SK-N-SH treated with all-trans-retinoic acid at 6 μM for 48 hours (cell line): ENCODE data around the gene KMT2D.

Experiments
- ATAC-seq: fragments of 200-7000 bp; cut with Tn5 transposase; 3 replicates; pipeline ENCODE4 v1.9.1; 2020; ENCODE audit warnings: mild to moderate bottlenecking, moderate library complexity
- ARNTL ChIP-seq: fragments of 450-650 bp; formaldehyde crosslinking; IDR thresholded peaks from 2 replicates; pipeline ENCODE4 v1.5.0; 2020; ENCODE audit warnings: low read depth, mild to moderate bottlenecking, moderate library complexity, borderline replicate concordance
- CREB5 ChIP-seq: fragments of 250-450 bp; sonication (Bioruptor Pico); IDR thresholded peaks from 2 replicates; pipeline ENCODE4 v1.5.1; 2020; ENCODE audit warnings: low read depth, mild to moderate bottlenecking, moderate library complexity
- CSDC2 ChIP-seq: fragments of 250-450 bp; sonication (Bioruptor Pico); IDR thresholded peaks from 2 replicates; pipeline ENCODE4 v1.5.0; 2020; ENCODE audit warnings: mild to moderate bottlenecking, moderate library complexity
- CSRNP3 ChIP-seq: fragments of 250-450 bp; sonication (Bioruptor Pico); IDR thresholded peaks from 2 replicates; pipeline ENCODE4 v1.5.1; 2021; ENCODE audit warnings: mild to moderate bottlenecking, moderate library complexity
- ESRRG ChIP-seq: fragments of 250-450 bp; sonication (Bioruptor Pico); IDR thresholded peaks from 2 replicates; pipeline ENCODE4 v1.6.1; 2021; ENCODE audit warnings: mild to moderate bottlenecking
- GLIS3 ChIP-seq: fragments of 250-450 bp; sonication (Bioruptor Pico); IDR thresholded peaks from 2 replicates; pipeline ENCODE4 v1.5.0; 2020; ENCODE audit warnings: mild to moderate bottlenecking, moderate library complexity
- ISL1 ChIP-seq: fragments of 250-450 bp; sonication (Bioruptor Pico); IDR thresholded peaks from 2 replicates; pipeline ENCODE4 v2.1.2; 2022; ENCODE audit warnings: mild to moderate bottlenecking, moderate library complexity
- OSR1 ChIP-seq: fragments of 250-450 bp; sonication (Bioruptor Pico); IDR thresholded peaks from 2 replicates; pipeline ENCODE4 v1.8.0; 2022; ENCODE audit warnings: moderate library complexity, mild to moderate bottlenecking, inconsistent platforms
- PATZ1 ChIP-seq: fragments of 250-450 bp; sonication (Bioruptor Pico); IDR thresholded peaks from 2 replicates; pipeline ENCODE4 v1.8.0; 2020; ENCODE audit warnings: mild to moderate bottlenecking, moderate library complexity, borderline replicate concordance
- POU6F1 ChIP-seq: fragments of 250-450 bp; sonication (Bioruptor Pico); IDR thresholded peaks from 2 replicates; pipeline ENCODE4 v1.8.0; 2021; ENCODE audit warnings: low read depth, mild to moderate bottlenecking, moderate library complexity, borderline replicate concordance
- PPARA ChIP-seq: fragments of 250-450 bp; sonication (Bioruptor Pico); IDR thresholded peaks from 2 replicates; pipeline ENCODE4 v1.5.0; 2020; ENCODE audit warnings: mild to moderate bottlenecking, borderline replicate concordance
- SNAI2 ChIP-seq: fragments of 250-450 bp; sonication (Bioruptor Pico); IDR thresholded peaks from 2 replicates; pipeline ENCODE4 v1.5.0; 2020; ENCODE audit warnings: mild to moderate bottlenecking, moderate library complexity
- TCF4 ChIP-seq: fragments of 250-450 bp; sonication (Bioruptor Pico); IDR thresholded peaks from 2 replicates; pipeline ENCODE4 v1.8.0; 2021; ENCODE audit warnings: mild to moderate bottlenecking, moderate library complexity, borderline replicate concordance
- TSHZ2 ChIP-seq: fragments of 250-450 bp; sonication (Bioruptor Pico); IDR thresholded peaks from 2 replicates; pipeline ENCODE4 v1.5.0; 2020; ENCODE audit warnings: mild to moderate bottlenecking, moderate library complexity
- ZFP3 ChIP-seq: fragments of 250-450 bp; sonication (Bioruptor Pico); IDR thresholded peaks from 2 replicates; pipeline ENCODE4 v1.5.0; 2020; ENCODE audit warnings: mild to moderate bottlenecking, moderate library complexity
- ZNF565 ChIP-seq: fragments of 450-650 bp; formaldehyde crosslinking; conservative IDR thresholded peaks from 2 replicates; pipeline ENCODE4 v1.5.0; 2020; ENCODE audit warnings: low read depth, mild to moderate bottlenecking, moderate library complexity
- ZNF70 ChIP-seq: fragments of 450-650 bp; formaldehyde crosslinking; IDR thresholded peaks from 2 replicates; pipeline ENCODE4 v1.5.0; 2020; ENCODE audit warnings: mild to moderate bottlenecking, moderate library complexity
- ZNF8 ChIP-seq: fragments of 450-650 bp; formaldehyde crosslinking; IDR thresholded peaks from 2 replicates; pipeline ENCODE4 v1.5.0; 2020; ENCODE audit warnings: mild to moderate bottlenecking, moderate library complexity

KMT2D gene

GRCh38 chr12:49098035-49098451, 37.4 kb upstream of the KMT2D start:
- ATAC-seq: peak; percentile 52
- no peak for TF ChIP-seq PATZ1 (CRISPR knock-in tag)
- TF ChIP-seq ISL1: no peak
- no peak for TF ChIP-seq PPARA (CRISPR knock-in tag)
- TF ChIP-seq POU6F1 (CRISPR knock-in tag): no peak
- TF ChIP-seq CSRNP3 (CRISPR knock-in tag): no peak
- no peak for TF ChIP-seq ZFP3 (CRISPR knock-in tag)

- TF ChIP-seq ZNF565 (no peak), ISL1 (no peak), ESRRG (CRISPR knock-in tag) (no peak), SNAI2 (CRISPR knock-in tag) (no peak), ARNTL (no peak), CSDC2 (CRISPR knock-in tag) (no peak), CREB5 (CRISPR knock-in tag) (no peak), ZNF70 (CRISPR knock-in tag) (no peak), PPARA (CRISPR knock-in tag) (no peak), OSR1 (CRISPR knock-in tag) (no peak), TSHZ2 (CRISPR knock-in tag) (no peak), POU6F1 (CRISPR knock-in tag) (no peak), TCF4 (no peak), ZNF8 (no peak)
- no peak for ATAC-seq
Observed at GRCh38 chr12:49097381-49097780, 36.8 kb upstream of the KMT2D start.

GRCh38 chr12:49094975-49095365, 34.4 kb upstream of the KMT2D start:
- TF ChIP-seq GLIS3 (CRISPR knock-in tag): no peak
- TF ChIP-seq TCF4: no peak
- no peak for TF ChIP-seq SNAI2 (CRISPR knock-in tag)
- TF ChIP-seq CSDC2 (CRISPR knock-in tag): no peak
- no peak; the same call in 2 of the 3 replicates for ATAC-seq
